Measurements from ENCODE around the gene USP37.

- TF ChIP-seq POLR2AphosphoS5 (IDR thresholded peaks at IDR 0.05; ENCODE audit: low read depth, low read length) (no peak), TAF1 (IDR thresholded peaks at IDR 0.05; ENCODE audit: borderline replicate concordance, insufficient read depth, low read length) (no peak), SIN3A (IDR thresholded peaks at IDR 0.05; ENCODE audit: borderline replicate concordance, insufficient read depth, low read length) (no peak)
Measured at GRCh38 chr2:218423584-218423983, 144.6 kb downstream of the USP37 start.

Measured in PFSK-1 (cell line).